Bone marrow (tissue), 2 donors: ENCODE results near the gene ANKRD39.
"Not testable (repeated sequence)": the region's sequence is repeated elsewhere in the genome, so short reads cannot be mapped to it uniquely, and the experiment has no call there.

Source experiments
- DNase-seq, 2 donors: peaks; one replicate each; lab custom pipeline; 2025; lab: John Stamatoyannopoulos, UW

ANKRD39 gene, protein sequence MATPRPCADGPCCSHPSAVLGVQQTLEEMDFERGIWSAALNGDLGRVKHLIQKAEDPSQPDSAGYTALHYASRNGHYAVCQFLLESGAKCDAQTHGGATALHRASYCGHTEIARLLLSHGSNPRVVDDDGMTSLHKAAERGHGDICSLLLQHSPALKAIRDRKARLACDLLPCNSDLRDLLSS

DNA sequence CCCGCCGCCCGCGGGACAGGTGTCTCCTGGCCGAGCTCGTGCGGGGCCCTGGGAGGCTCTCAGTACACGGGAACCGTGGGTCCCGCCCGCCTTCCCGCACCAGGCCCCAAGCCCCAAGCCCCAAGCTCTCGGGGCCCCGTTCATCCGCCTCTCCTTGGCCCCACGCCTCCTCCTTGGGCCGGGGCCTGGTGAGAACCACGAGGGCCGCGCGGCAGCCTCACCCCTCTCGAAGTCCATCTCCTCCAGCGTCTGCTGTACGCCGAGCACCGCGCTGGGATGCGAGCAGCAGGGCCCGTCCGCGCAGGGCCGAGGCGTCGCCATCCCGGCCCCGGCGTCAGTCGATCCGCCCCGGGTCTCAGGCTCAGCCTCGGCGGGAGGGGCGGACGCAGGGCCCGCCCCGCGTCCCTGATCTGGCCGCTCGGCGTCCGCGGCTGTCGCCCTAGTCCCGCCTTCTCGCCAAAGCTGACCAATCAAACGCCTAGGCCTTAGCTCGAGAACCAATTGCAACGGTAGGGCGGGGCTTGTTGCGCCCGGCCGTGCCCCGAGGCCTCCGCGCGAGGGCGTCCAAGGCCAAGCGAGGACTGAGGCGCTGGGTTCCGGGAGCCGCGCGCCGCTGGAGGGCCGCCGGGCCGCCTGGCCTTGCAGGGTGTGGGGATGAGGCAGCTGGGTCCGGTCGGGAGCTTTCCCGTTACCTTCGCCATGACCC lies at the start of gene ANKRD39:
Gene ANKRD39, minus strand, starts transcription at position 350 of the 706 bp plus-strand sequence. Its CDS starts 29 bp downstream, at position 321.
- DNase-seq, result peak; percentile 82 to 97

DNA sequence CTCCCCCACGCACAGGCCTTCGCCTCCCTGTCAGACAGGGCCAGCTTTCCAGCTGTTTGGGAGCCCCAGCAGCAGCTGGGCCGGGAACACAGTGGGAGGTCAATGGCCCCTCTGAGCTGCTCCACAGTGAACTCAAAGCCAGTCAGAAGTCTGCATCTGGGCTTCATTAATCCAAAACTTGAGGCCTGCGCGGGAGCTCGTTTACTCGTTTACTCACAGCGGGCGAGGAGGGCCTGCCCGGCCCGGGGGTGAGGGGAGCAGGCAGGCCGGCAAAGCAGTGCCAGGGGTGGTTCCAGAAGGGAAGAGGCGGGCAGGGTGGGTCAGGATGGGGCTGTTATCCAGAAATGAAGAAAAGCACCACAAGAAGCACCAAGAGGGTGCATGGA lies 48.9 kb upstream of the ANKRD39 start:
- no peak for DNase-seq

DNA sequence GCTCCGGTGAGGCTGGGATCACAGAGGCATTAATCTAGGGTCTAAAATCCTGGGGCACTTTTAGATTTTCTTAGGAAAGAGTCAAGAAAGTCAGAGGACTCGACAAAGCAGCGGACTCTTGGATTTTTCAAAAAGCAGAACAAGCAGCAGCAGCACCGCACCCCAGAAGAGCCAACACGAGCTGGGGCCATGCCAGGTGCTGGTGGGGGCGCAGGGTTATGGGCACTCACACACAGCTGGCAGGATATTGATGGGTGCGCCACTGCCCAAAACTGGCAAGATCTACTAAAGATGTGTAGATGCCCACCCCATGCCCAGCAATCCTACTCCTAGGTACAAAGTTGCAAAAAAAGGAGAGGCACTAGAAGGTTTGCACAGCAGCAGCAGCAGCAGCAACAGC lies 46.0 kb upstream of the ANKRD39 start:
- DNase-seq, result peak in 1 of 2 donors; percentile 14

DNA sequence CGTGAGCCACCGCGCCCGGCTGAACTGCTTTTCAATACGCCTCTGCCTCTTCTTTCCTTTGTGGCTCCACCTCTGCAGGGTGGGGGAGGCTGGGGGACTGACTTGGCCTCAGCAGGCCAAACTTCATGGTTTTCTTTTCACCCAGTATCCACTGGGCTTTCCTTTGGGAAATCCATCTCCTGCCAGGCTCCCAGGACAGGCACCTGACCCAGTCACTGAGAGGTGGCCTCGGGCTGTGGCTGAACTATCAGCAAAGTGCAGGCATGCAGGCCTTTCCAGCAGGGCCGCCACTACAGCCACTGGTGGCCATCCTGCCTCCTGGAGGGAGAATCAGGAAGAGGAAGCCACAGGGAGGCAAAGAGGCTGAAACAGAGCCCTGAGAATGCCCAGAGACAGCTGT lies 45.5 kb upstream of the ANKRD39 start:
- no peak for DNase-seq

DNA sequence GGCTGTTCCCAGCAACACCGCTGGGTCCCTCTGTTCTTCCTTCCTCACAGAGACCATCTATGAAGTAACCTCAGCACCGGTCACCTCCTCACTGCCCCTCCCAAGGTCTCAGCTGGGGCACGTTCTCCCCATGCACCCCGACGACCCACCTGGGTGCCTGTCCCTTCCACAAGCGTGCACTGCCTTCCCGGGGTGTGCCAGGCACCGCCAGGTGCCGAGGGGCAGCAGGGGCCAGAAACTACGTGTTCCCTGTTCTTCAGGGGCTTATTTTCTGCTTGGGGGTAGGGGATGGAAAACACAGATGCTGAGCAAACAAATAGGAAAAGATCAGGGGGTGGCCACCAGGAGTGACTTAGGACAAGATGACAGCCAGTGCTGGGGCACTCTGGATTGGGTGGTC lies 42.4 kb upstream of the ANKRD39 start:
- no peak for DNase-seq

DNA sequence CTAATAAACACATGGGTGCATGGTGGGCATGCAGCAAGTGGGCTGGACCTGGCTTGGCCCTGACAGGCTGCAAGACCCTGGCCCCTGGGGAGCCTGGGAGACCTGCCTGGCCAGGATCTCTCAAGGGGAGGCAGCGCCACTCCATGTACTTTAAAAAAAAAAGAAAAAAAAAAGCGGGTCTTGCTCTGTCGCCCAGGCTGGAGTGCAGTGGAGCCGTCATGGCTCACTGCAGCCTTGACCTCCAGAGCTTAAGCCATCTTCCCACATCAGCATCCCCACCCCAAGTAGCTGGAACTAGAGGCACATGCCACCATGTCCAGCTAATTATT lies 41.6 kb upstream of the ANKRD39 start:
- no peak for DNase-seq

DNA sequence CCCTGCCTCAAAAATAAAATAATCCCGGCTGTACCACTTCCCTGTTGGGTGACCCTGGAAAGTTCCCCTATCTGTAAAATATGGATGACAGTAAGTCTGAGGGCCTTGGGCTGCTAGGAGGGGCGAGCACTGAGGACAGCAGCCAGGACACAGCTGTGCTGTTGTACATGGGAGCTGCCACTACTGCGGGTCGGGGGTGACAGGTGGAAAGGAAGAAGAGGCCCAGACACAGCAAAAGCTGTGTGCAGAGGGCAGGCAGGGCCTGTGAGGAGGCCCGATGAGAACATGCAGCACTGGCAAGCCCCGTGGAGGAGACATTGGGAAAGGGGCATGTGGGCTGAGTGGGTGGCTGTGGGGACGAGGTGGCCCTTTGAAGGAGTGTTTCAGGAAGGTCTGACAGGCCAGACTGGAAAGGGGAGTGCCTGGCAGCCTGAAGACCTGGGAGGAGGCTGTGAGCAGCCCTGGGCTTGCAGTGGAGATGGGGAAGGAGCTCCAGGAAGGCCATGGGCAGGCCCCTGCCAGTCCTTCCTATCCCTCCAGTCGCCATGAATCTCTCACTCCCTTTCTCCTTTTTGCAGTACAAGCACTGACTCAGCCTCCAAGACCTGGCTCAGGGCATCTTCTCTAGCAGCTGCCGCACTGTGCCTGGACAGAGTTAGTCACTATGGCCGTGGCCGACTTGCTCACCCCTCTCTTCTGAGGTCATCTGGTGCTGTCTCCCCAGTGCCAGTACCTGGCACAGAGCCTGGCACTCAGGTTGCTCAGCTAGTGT lies 41.0 kb upstream of the ANKRD39 start:
- DNase-seq, result no peak

DNA sequence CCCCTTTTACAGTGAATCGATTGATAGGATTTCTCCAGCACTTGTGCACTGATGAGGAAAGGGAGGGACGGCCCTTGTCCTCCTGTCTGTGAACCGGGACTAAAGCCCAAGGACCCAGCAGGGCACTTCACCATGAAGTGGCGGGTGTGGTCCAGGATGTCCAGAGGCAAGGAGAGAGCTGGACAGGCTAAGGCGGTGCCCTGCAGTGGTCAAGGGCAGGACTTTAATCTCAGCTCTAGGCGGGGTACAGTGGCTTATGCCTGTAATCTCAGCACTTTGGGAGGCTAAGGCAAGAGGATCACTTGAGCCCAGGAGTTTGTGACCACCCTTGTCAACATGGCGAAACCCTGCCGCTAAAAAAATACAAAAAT lies 40.3 kb upstream of the ANKRD39 start:
- no peak for DNase-seq

DNA sequence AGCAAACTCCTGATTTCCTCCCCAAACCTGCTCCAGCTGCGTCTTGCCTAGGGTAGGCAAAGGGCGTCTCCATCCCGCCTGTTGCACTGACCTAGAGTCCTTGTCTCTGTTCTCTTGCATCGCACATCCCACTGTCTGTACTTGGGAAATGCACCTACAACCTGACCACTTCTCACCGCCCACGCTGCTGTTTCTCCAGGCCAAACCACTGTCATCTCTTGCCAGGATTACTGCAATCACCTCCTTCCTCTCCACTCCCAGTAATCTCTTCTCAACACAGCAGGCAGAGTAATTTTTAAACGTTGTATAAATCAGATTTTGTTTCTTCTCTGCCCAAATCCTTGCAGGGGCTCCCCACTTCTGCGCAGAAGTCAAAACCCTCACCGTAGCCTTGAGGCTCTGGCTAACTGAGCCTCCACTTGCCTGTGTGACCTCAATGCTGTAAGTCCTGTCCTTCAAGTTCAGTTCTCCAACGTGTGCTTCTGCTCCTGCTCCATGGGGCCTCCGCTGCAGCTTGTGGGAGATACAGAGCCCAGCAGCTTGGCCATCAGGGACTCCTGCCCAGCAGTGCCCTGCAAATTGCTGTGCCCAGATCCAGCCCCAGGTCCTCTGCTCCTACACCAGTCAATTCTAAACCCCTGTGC lies 39.8 kb upstream of the ANKRD39 start:
- DNase-seq, result no peak

DNA sequence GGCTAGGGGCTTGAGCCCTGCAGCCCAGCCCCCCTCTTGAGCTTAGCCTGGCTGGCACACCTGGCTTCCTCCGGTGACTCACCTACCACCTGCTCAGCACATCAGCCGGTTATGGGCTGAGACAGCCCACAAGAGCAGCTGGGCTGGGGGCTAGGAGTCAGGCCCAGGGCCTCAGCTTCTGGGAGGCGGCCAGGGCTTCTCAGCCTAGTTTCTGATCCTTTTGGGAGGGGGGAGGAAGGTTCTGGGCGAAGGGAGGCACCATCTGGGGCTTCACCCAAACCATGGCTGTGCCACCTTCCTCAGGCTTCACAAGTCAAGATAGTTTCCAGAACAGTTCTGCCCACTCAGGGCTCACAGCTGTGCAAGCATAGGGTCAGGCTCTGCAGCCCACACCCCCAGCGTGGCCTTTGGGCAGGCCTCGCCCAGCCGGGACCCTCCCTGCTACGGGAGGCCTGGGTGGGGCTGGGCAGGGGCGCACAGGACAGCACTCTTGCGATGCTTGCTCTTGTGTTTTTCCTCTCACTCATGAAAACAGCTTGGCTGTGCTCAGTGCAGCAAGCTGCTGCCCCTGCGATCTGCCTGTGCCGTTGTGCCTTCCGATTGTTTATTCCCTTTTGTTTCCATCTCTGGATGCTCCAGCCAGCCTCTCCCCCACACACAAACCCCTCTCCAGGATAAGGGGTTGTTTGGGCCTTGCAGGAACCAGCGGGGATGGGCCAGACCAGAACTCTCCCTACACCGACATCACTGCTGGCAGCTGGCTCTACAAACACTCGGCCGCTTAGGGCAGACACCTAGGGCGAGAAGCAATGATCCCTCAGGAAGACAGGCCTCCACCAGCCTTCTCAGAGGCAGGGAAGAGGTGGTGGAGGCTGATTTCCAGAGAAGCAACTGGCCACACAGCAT lies 38.2 kb upstream of the ANKRD39 start:
- DNase-seq, result no peak

DNA sequence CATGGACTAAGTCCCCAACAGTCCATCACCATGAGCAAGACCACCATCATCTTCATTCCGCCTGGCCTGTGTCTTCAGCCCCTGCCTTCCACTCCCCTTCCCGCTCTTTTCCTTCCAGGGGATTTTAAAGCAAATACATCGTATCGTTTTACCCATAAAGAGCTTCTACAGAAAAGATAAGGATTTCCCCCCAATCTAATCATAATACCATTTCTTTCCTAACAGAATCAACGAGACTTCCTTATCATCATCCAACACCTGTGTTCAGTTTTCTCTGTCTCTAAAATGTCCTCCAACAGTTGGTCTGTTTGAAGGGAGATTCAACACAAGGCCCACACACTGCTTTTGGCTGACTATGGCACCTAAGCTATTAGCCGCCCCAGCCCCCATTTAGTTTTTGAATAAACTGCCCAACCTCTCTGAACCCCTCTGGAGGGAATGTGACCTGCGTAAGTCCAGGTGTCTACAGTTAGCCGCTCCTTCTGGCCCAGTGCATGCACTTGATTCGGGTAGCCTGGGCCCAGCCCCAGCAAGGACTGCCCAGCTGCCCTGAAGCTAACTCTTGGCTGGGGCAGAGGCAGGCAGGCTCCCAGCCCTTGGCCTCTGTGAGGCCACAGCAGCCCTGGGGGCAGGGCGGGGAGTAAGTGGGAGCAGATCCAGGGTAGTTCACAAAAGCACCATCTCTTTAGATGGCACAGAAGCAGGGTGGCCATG lies 37.4 kb upstream of the ANKRD39 start:
- DNase-seq, result no peak

DNA sequence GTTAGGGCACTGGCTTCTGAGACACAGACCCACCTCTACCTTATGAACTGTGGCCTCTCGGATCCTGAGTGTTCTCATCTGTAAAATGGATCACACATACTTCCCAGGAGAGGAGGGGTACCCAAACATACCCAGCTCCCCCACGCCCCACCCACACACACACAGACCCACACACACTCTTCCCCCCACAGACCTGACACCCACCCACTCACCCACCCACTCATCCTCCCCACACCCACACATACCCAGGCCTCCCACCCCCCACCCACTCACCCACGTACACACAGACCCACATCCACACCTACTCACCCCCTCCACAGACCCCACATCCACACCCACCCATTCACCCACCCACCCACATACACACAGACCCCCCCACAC lies 36.3 kb upstream of the ANKRD39 start:
- DNase-seq, result no peak

DNA sequence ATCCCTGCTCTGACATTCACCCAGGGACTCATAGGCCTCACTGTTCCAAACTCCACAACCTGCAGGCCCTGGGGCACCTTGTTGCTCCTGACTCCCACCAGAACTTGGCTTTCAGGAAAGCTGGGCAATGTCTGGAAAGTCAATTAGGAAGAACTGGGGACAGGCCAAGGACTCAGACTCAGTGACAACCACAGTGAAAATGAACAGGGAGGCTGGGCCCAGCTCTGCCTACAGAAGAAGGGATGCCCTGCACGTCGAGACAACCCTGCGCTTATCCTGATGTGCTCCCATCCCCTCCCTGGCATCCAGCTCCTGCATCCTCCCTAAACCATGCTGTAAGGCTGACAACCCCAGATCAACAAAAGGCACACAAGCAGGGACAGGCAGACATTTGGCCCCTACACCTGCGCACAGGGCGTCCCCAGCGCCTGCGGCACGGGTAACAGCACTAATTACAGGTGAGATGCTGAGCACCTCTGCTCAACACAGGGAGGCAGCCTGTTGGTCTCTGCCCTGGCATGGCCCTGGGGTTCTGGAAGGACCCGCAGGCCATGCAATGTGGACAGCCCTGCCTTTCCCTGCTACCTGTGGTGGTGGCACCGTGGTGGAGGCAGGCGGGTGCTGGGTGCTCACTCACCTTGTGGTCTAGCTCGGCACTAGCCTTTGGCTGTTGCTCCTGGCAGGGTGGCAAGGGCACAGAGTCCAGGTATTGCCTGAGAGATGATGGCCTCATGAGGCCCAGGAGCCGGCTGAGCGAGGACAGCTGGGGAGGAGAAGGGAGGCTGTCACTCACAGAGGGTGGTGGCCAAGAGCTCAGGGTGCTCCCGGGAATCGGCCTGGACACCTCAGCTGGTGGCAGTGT lies 35.7 kb upstream of the ANKRD39 start:
- DNase-seq, result no peak

DNA sequence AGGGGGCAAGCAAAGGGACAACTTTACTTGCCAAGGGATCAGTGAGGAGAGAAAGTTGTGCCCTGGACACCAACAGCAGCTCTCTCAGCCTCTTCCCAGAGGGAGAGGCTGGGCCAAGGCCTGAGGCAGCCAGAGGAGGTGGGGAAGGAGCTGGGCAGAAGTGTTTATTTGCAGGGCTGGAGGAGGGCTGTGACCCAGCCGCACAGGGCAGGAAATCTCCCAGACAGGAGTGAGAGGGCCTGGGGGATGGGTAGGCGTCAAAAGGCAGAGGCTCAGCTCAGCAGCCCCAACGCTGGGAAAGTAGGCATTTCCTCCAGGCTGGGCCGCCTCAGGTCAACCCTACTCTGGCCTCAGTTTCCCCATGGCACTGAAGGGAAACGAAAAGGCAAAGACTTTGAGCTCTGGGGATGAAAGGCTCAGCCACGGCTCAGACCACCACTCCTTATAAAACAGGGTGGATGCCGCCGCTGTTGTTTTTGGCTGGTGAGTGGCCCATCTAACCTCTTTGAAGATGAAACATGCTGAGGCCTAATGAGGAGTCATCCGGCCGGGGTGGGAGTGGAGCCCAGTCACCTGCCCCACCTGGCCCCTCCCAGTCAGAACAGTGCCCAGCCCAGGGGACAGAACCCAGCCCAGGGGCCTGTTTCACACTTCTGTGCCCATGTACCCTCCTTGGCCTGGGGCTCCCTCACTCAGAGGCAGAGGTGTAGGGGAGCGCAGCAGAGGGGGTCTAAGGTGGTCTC lies 33.9 kb upstream of the ANKRD39 start:
- no peak for DNase-seq

DNA sequence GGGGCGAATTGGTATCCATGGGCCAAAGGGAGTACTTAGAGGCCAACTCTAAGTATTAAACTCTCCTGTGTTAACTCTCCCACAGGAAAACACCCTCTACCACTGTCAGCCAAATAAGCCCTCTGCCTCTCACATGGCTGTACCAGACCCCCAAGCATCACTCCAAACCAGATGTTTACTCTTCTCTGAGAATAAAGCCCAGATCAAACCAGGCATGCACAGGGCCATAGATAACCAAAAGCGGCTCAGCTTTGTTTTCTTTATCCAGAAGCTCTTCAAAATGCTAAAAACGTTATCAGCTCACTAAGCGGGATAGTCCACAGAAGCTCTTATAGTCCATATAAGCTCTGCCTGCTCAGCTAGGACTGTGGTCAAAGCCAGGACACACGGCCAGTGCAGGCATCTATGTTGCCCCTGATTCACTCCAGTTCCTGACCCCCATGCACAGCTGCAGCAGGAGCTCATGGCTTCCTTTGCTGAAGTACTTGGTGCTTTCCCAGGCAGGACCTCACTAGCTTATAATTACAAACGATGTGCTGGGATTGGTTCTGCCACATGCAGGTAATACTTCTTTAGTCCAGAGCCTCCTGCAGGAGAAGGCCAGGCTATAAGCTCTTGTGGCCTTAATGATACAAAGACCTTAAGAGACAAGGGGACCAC lies 33.0 kb upstream of the ANKRD39 start:
- DNase-seq, result no peak

DNA sequence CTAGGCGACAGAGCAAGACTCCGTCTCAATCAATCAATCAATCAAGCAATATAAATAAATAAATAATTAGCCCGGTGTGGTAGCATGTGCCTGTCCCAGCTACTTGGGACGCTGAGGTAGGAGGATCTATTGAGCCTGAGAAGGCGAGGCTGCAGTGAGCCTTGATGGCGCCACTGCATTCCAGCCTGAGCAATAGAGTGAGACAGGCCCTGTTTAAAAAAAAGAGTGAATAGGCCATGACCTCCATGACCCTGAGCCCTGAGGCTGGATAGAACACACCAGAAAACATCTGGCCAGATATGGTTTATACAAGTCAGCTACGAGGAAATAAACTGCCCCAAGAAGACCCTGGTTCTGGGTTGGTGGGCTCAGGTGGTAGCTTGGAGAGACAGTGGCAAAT lies 32.4 kb upstream of the ANKRD39 start:
- DNase-seq, result no peak

DNA sequence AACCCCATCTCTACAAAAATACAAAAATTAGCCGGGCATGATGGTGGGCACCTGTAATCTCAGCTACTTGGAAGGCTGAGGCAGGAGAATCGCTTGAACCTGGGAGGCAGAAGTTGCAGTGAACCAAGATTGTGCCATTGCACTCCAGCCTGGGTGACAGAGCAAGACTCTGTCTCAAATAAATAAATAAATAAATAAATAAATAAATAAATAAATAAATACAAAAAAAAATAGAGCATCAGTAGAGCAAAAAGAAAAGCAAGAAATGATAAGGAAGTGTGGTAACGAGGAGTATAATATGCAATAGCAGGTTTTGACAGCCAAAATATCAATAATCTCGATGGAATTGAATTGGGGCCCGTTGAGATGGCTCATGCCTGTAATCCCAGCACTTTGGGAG lies 31.7 kb upstream of the ANKRD39 start:
- not testable (repeated sequence) for DNase-seq

DNA sequence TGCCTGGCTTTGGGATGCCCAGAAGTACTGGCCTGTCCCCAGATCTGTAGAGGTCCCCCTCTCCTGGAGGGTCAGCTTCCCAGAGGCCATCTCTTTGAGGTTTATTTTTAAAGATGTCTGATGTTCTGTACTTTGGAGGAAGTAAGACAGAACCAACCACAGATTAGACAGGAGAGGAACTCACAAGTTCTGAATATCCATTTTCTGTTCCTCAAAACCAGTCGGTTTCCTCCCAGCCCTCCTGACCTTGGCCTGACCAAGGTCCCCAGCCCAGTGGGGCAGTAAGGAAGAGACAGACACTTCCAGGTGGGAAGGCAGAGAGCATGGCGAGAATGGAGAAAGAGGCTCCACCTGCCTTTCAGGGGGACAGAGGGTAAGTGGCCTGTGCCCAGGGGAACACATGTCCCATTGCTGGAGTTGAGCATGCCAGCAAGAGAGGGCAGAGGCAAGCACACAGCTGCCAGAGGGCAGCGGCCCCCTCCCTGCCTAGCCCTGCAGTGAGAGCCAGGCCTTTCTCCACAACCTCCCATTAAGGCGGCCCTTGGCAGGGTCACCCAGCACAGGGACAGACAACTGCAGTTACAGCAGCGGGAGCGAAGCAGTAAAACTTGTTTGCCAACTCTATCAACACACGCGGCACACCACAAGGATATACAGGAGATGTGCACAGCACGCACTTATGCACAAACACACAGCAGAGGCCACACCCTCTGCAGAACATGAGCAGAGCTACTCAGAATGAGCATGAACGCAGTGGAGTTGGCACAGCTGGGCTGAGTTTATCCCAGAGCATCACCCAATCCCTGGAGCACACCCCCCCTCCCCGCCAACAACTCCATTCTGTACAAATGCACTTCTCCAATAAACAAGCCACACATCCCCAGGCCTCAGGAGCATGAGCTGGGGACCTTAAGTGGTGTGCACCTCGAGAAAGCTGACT lies 30.5 kb upstream of the ANKRD39 start:
- no peak for DNase-seq
